Measurements from ENCODE around the gene TECR. TPM values are rescaled to one million over a fixed set of nuclear protein-coding genes. Genes with fewer than 3 reads are reported as not detected.
A peak's percentile ranks its signal among the peaks of the same experiment; 100 is the strongest.

Gene TECR
- total and polyA plus RNA-seq, 9 of the 15 experiments (the other 6 are each of a cell fraction or from before 2014, with no cell fraction given) = 29.3 to 211 (median 81.4) TPM

- TF ChIP-seq EP300 (IDR thresholded peaks at IDR 0.05; ENCODE audit: low read length) (peak; percentile 89), ATF7 (IDR thresholded peaks at IDR 0.05) (peak; percentile 39; the same call in 1 of the 2 replicates), HDAC3 (IDR thresholded peaks at IDR 0.05; ENCODE audit: borderline replicate concordance, partially characterized antibody) (peak; percentile 47), ZBTB7A (IDR thresholded peaks at IDR 0.05; ENCODE audit: borderline replicate concordance, control insufficient read depth, low read depth, low read length) (peak; percentile 82; the same call in 1 of the 2 replicates), BRD4 (IDR thresholded peaks at IDR 0.05) (no peak), SOX6 (IDR thresholded peaks at IDR 0.05) (peak; percentile 50; the same call in 1 of the 2 replicates), POLR2AphosphoS5 (IDR thresholded peaks at IDR 0.05; ENCODE audit: control insufficient read depth, insufficient read depth, low read depth, low read length) (peak; percentile 61; the same call in 1 of the 2 replicates), ZZZ3 (IDR thresholded peaks at IDR 0.05) (no peak), PHB2 (IDR thresholded peaks at IDR 0.05; ENCODE audit: low read depth) (0 out of 2 replicates have a peak, but pooled peaks have one; percentile 28), CREM (IDR thresholded peaks at IDR 0.05; ENCODE audit: low read depth) (0 out of 2 replicates have a peak, but pooled peaks have one; percentile 37), CBFA2T2 (conservative IDR thresholded peaks at IDR 0.05) (peak; percentile 84), ELF4 (CRISPR knock-in tag; IDR thresholded peaks at IDR 0.05) (no peak), E2F4 (CRISPR knock-in tag; IDR thresholded peaks at IDR 0.05; ENCODE audit: low read depth) (no peak), CEBPB (tag; IDR thresholded peaks at IDR 0.05) (peak; percentile 67), NFIC (IDR thresholded peaks at IDR 0.05) (peak; percentile 55), NFE2 (IDR thresholded peaks at IDR 0.05; ENCODE audit: low read depth) (0 out of 2 replicates have a peak, but pooled peaks have one; percentile 11), FOSL1 (tag; conservative IDR thresholded peaks at IDR 0.05) (peak; percentile 68), CHAMP1 (IDR thresholded peaks at IDR 0.05) (no peak), ZNF444 (CRISPR knock-in tag; IDR thresholded peaks at IDR 0.05) (no peak), TCF3 (CRISPR knock-in tag; IDR thresholded peaks at IDR 0.05) (peak; percentile 70), ZNF143 (CRISPR knock-in tag; IDR thresholded peaks at IDR 0.05) (no peak), ZBTB49 (CRISPR knock-in tag; IDR thresholded peaks at IDR 0.05; ENCODE audit: borderline replicate concordance) (no peak), EHMT2 (IDR thresholded peaks at IDR 0.05) (no peak), EGR1 (conservative IDR thresholded peaks at IDR 0.05) (peak; percentile 34; the same call in 1 of the 2 replicates), RB1 (IDR thresholded peaks at IDR 0.05; ENCODE audit: low read depth) (no peak)
These were observed 21.5 kb upstream of the TECR start (continued) for GRCh38 chr19:14507704-14508542.
